Gastrocnemius medialis (tissue), 4 donors: ENCODE measurements around the gene FRS3.

Experiments
- POLR2A ChIP-seq, 2 donors: fragments of 450-650 bp; IDR thresholded peaks; one replicate each; pipeline ENCODE4 v1.6.1; 2017; ENCODE audit warnings: antibody characterized with exemption in 2 of 2, mild to moderate bottlenecking in 2 of 2, moderate library complexity in 2 of 2
- TF ChIP-seq, protein P1 (sequence below), 5 experiments: fragments of 450-650 bp in 3 of 5; fragments of 200-600 bp in 2 of 5; sonication (generic) in 2 of 5; IDR thresholded peaks in 4 of 5; conservative IDR thresholded peaks in 1 of 5; 1 replicate in 4 of 5; 2 replicates in 1 of 5; pipeline ENCODE4 v1.5.1; 2016 to 2019; ENCODE audit warnings: antibody characterized with exemption in 5 of 5, mild to moderate bottlenecking in 3 of 5, moderate library complexity in 3 of 5

DNA sequence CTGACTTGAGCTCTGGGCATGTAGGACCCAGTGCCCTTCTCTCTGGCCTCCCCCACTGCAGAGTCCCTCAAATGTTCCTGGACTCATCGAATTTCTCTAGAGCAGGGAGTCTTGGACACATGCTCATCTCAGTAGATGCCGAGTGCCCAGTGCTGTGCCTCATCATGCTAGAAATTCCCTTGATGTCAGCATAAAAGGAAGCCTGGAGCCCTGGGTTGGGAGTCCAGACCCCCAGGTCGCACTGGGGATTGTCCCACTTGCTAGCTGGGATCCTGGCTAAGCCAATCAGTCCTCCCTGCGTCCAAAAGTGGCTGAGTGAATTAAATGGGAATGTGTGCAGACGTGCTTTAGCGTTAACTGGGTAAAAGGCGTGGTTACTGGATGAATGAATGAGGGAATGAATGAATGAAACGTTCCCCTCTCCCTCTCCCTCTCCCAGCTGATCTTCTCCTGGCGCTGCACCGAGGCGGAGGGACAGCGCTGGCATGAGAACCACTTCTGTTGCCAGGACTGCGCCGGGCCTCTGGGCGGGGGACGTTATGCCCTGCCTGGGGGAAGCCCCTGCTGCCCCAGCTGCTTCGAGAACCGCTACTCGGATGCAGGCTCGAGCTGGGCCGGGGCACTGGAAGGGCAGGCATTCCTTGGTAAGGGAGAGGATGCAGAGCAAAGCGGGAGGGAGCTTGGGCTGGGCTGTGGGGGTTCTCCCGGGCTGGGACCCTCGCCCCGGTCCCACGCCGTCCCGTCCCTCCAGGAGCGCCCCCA is 6.2 kb upstream of the FRS3 start:
- TF ChIP-seq, protein P1, sequence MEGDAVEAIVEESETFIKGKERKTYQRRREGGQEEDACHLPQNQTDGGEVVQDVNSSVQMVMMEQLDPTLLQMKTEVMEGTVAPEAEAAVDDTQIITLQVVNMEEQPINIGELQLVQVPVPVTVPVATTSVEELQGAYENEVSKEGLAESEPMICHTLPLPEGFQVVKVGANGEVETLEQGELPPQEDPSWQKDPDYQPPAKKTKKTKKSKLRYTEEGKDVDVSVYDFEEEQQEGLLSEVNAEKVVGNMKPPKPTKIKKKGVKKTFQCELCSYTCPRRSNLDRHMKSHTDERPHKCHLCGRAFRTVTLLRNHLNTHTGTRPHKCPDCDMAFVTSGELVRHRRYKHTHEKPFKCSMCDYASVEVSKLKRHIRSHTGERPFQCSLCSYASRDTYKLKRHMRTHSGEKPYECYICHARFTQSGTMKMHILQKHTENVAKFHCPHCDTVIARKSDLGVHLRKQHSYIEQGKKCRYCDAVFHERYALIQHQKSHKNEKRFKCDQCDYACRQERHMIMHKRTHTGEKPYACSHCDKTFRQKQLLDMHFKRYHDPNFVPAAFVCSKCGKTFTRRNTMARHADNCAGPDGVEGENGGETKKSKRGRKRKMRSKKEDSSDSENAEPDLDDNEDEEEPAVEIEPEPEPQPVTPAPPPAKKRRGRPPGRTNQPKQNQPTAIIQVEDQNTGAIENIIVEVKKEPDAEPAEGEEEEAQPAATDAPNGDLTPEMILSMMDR (IDR thresholded peaks at IDR 0.05 in 4 of 5, conservative IDR thresholded peaks at IDR 0.05 in 1 of 5), result no peak
- no peak for TF ChIP-seq POLR2A (IDR thresholded peaks at IDR 0.05)
